ENCODE measurements around the gene GPRIN1.
A peak's percentile ranks its signal among the peaks of the same experiment; 100 is the strongest.

GPRIN1 gene

GRCh38 chr5:176611435-176611834, 1.5 kb upstream of the GPRIN1 start:
- DNase-seq, result no peak

DNA sequence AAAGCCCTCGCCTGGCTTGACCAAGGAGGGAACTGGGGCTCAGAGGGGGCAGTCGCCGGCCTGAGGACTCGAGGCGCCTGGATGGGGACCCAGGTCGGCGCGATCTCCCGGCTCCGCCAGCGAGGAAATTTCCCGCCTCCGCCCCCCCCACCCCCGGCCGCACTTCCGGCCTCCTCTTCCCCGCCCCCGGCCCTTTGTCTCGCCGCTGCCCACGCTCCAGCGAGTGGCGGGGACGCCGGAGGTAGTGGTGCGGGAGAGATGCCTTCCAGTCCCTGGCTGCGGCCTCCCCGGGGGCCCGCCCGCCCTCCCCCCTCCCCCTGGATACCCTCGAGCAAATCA, 448 bp upstream of the GPRIN1 start:
- peak; percentile 56 for DNase-seq
- TF ChIP-seq, protein P1, sequence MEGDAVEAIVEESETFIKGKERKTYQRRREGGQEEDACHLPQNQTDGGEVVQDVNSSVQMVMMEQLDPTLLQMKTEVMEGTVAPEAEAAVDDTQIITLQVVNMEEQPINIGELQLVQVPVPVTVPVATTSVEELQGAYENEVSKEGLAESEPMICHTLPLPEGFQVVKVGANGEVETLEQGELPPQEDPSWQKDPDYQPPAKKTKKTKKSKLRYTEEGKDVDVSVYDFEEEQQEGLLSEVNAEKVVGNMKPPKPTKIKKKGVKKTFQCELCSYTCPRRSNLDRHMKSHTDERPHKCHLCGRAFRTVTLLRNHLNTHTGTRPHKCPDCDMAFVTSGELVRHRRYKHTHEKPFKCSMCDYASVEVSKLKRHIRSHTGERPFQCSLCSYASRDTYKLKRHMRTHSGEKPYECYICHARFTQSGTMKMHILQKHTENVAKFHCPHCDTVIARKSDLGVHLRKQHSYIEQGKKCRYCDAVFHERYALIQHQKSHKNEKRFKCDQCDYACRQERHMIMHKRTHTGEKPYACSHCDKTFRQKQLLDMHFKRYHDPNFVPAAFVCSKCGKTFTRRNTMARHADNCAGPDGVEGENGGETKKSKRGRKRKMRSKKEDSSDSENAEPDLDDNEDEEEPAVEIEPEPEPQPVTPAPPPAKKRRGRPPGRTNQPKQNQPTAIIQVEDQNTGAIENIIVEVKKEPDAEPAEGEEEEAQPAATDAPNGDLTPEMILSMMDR (IDR thresholded peaks at IDR 0.05; ENCODE audit: low read depth, low read length), result no peak
- Histone ChIP-seq H3K27me3 (ENCODE audit: insufficient read depth, low read depth, severe bottlenecking) (no peaks in the 10 kb centered on the region), H3K9me3 (ENCODE audit: severe bottlenecking) (no peaks in the 10 kb centered on the region), H3K27ac (peak overlapping the region; percentile 96), H3K4me3 (ENCODE audit: low read depth, low read length) (peak overlapping the region; percentile 52), H3K36me3 (peaks cover 35% of the 10 kb centered on the region)

More at GRCh38 chr5:176611435-176611834, 1.5 kb upstream of the GPRIN1 start:
- no peak overlapping the region for H3K27ac ChIP-seq
- no peaks in the 10 kb centered on the region for H3K9me3 ChIP-seq (ENCODE audit: severe bottlenecking)
- TF ChIP-seq, protein P1 (IDR thresholded peaks at IDR 0.05; ENCODE audit: low read depth, low read length), result no peak
- H3K27me3 ChIP-seq (ENCODE audit: insufficient read depth, low read depth, severe bottlenecking), result no peaks in the 10 kb centered on the region
- no peak overlapping the region for H3K4me3 ChIP-seq (ENCODE audit: low read depth, low read length)
- H3K36me3 ChIP-seq, result peaks cover 28% of the 10 kb centered on the region

DNA sequence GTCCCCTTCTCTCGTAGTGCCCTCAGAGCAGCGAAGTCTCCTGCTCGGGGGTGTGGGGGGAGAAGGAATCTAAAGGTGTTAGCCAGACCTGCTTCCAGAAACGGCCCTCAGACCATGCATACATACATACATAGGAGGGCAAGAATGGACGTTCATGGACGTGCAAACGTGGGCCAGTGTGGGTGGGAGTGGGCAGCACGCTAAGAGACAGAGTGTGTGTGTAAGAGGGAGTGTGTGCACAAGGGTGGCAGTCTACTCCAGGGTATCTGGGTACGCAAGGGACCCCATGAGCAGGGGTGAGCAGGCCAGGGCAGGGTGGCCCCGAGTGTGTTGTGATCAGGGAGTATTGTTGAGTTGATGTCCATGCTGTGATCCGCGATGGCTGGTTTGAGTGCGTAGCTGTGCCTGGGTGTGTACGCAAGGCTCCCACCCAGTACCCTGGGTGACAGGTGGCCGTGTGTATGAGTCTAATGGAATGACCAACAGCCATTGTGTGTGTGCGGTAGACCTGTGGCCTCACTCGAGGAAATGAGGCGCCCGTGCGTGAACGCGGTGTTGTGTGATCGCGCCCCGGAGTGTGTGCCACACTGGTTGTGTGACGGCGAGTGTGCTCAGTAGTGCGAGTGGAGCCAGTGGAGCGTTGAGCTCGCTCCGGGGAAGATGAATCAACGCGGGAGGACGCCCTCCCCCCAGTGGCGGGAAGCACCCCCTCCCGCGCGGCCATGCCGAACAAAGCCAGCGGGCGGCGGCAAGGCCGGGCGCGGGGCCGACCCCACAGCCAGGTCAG, 826 bp downstream of the GPRIN1 start:
- Histone ChIP-seq H3K4me3 (ENCODE audit: low read depth, low read length) (peak overlapping the region; percentile 68), H3K9me3 (ENCODE audit: severe bottlenecking) (no peaks in the 10 kb centered on the region), H3K36me3 (peaks cover 46% of the 10 kb centered on the region), H3K27me3 (ENCODE audit: insufficient read depth, low read depth, severe bottlenecking) (no peaks in the 10 kb centered on the region), H3K27ac (peak overlapping the region; percentile 96)
- peak; percentile 67 for DNase-seq
- TF ChIP-seq, protein P1 (IDR thresholded peaks at IDR 0.05; ENCODE audit: low read depth, low read length), result no peak

GRCh38 chr5:176608142-176608705, 1.7 kb downstream of the GPRIN1 start:
- H3K4me3 ChIP-seq (ENCODE audit: low read depth, low read length), result no peak overlapping the region
- no peaks in the 10 kb centered on the region for H3K27me3 ChIP-seq (ENCODE audit: insufficient read depth, low read depth, severe bottlenecking)
- H3K27ac ChIP-seq, result no peak overlapping the region
- no peaks in the 10 kb centered on the region for H3K9me3 ChIP-seq (ENCODE audit: severe bottlenecking)
- DNase-seq, result no peak
- peaks cover 54% of the 10 kb centered on the region for H3K36me3 ChIP-seq
- TF ChIP-seq, protein P1 (IDR thresholded peaks at IDR 0.05; ENCODE audit: low read depth, low read length), result no peak

DNA sequence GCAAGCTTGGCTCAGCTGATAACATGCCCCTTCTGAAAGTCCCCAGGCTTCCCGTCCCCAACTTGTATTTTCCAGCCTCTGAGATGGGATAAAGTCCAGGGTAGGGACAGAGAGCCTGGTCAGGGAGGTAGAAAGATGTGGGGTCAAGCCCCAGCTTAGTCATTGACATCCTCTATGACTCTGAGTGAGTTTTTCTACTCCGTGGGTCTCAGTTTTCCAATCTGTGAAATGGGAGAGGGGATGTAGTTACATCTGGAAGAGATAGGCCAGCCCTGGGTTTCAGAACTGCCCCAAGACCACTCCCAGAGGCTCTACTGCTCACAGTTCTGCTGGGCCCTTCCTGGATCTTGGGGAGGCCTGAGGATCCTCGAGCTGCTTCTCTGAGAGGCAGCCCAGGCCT, 3.1 kb downstream of the GPRIN1 start:
- TF ChIP-seq, protein P1 (IDR thresholded peaks at IDR 0.05; ENCODE audit: low read depth, low read length), result no peak
- Histone ChIP-seq H3K27me3 (ENCODE audit: insufficient read depth, low read depth, severe bottlenecking) (no peaks in the 10 kb centered on the region), H3K9me3 (ENCODE audit: severe bottlenecking) (no peaks in the 10 kb centered on the region), H3K36me3 (peaks cover 54% of the 10 kb centered on the region), H3K4me3 (ENCODE audit: low read depth, low read length) (no peak overlapping the region), H3K27ac (no peak overlapping the region)
- no peak for DNase-seq

Measured in WERI-Rb-1 (cell line).